Left ventricle myocardium inferior (tissue), 1 donor: ENCODE data around the gene PHGDH. TPM values are rescaled to one million over a fixed set of nuclear protein-coding genes. Genes with fewer than 3 reads are reported as not detected.
A peak's percentile ranks its signal among the peaks of the same experiment; 100 is the strongest.

Source experiments
- DNase-seq: peaks from one replicate; pipeline ENCODE4 v3.0.0-alpha.2; 2020
- H3K27ac ChIP-seq: fragments of 200-600 bp; replicated peaks from 2 replicates; pipeline ENCODE4 v1.8.0; 2021
- H3K27me3 ChIP-seq: fragments of 200-600 bp; 2 replicates; pipeline ENCODE4 v1.8.0; 2021; ENCODE audit warnings: low read depth
- H3K36me3 ChIP-seq: fragments of 200-600 bp; 2 replicates; pipeline ENCODE4 v1.8.0; 2021
- H3K4me1 ChIP-seq: fragments of 200-600 bp; 2 replicates; pipeline ENCODE4 v1.8.0; 2021
- H3K4me3 ChIP-seq: fragments of 200-600 bp; 2 replicates; pipeline ENCODE4 v1.8.0; 2021; ENCODE audit warnings: mild to moderate bottlenecking, moderate library complexity
- H3K9me3 ChIP-seq: fragments of 200-600 bp; replicated peaks from 2 replicates; pipeline ENCODE4 v1.8.0; 2021
- CTCF ChIP-seq: fragments of 200-600 bp; IDR thresholded peaks from 2 replicates; pipeline ENCODE4 v1.8.0; 2021; ENCODE audit warnings: antibody characterized with exemption, mild to moderate bottlenecking, borderline replicate concordance
- intact Hi-C: fragments of 100-400 bp; cut with micrococcal nuclease; formaldehyde crosslinking; loops from one replicate; pipeline ENCODE4 v1.11.0; 2022
- total RNA-seq: library from RNA; stranded (reverse); fragmentation: NEBNext Ultra II Directional; extraction: Animal tissue kit (Norgen Biotek cat#: 25700); gene quantifications from one replicate; pipeline ENCODE4 v1.2.1, GENCODE V29; 2021
- donor health status: DM: no; HTN: yes; CAD: no; lungs with severe emphysema.

Gene PHGDH
- total RNA-seq, 1 donor from 2014 or later: 6.4 TPM

- Histone ChIP-seq H3K36me3 (no peaks in the 10 kb centered on the region), H3K9me3 (no peaks in the 10 kb centered on the region), H3K4me1 (peaks cover 34% of the 10 kb centered on the region), H3K4me3 (no peak overlapping the region), H3K27ac (peak overlapping the region; percentile 74), H3K27me3 (no peaks in the 10 kb centered on the region)
- DNase-seq: no peak
- TF ChIP-seq CTCF: no peak
- intact Hi-C loops: no loop called here
Observed at GRCh38 chr1:119742677-119743076, 30.9 kb downstream of the PHGDH start.

GRCh38 chr1:119743308-119743707, 31.6 kb downstream of the PHGDH start:
- intact Hi-C loops: no loop called here
- DNase-seq: no peak
- no peaks in the 10 kb centered on the region for H3K9me3 ChIP-seq
- peak overlapping the region; percentile 11 for H3K27ac ChIP-seq
- H3K4me1 ChIP-seq: peaks cover 35% of the 10 kb centered on the region
- no peaks in the 10 kb centered on the region for H3K27me3 ChIP-seq
- TF ChIP-seq CTCF: no peak
- H3K36me3 ChIP-seq: no peaks in the 10 kb centered on the region
- no peak overlapping the region for H3K4me3 ChIP-seq

GRCh38 chr1:119743776-119744597, 32.3 kb downstream of the PHGDH start:
- intact Hi-C loops: no loop called here
- no peaks in the 10 kb centered on the region for H3K27me3 ChIP-seq
- H3K4me1 ChIP-seq: peaks cover 35% of the 10 kb centered on the region
- peak; percentile 84 for TF ChIP-seq CTCF
- H3K27ac ChIP-seq: peak overlapping the region; percentile 11
- no peak overlapping the region for H3K4me3 ChIP-seq
- H3K36me3 ChIP-seq: no peaks in the 10 kb centered on the region
- no peaks in the 10 kb centered on the region for H3K9me3 ChIP-seq
- peak; percentile 61 for DNase-seq

GRCh38 chr1:119744598-119744942, 32.8 kb downstream of the PHGDH start:
- Histone ChIP-seq H3K27me3 (no peaks in the 10 kb centered on the region), H3K36me3 (no peaks in the 10 kb centered on the region), H3K27ac (no peak overlapping the region), H3K4me1 (peaks cover 35% of the 10 kb centered on the region), H3K9me3 (no peaks in the 10 kb centered on the region), H3K4me3 (no peak overlapping the region)
- TF ChIP-seq CTCF: no peak
- intact Hi-C loops: no loop called here
- no peak for DNase-seq

- intact Hi-C loops: no loop called here
- Histone ChIP-seq H3K9me3 (no peaks in the 10 kb centered on the region), H3K27me3 (no peaks in the 10 kb centered on the region), H3K27ac (no peak overlapping the region), H3K4me3 (no peak overlapping the region), H3K36me3 (no peaks in the 10 kb centered on the region), H3K4me1 (peaks cover 35% of the 10 kb centered on the region)
- no peak for DNase-seq
- no peak for TF ChIP-seq CTCF
Observed at GRCh38 chr1:119745034-119745433, 33.3 kb downstream of the PHGDH start.
